ENCODE measurements around the gene ARID1A.
"Not testable (repeated sequence)": the region's sequence is repeated elsewhere in the genome, so short reads cannot be mapped to it uniquely, and the experiment has no call there.

Gene ARID1A

GRCh38 chr1:26695356-26696118, at the start of gene ARID1A:
ARID1A (plus strand) TSS chr1:26696015; CDS start chr1:26696404, 389 bp downstream.
- peak; percentile 99 for DNase-seq

- DNase-seq = no peak
Measured at GRCh38 chr1:26664802-26665201, 31.0 kb upstream of the ARID1A start.

GRCh38 chr1:26666855-26667254, 29.0 kb upstream of the ARID1A start:
- no peak for DNase-seq

GRCh38 chr1:26668106-26668786, 27.6 kb upstream of the ARID1A start:
- DNase-seq = not testable (repeated sequence)

- DNase-seq = peak; percentile 79
Measured at GRCh38 chr1:26677306-26678115, 18.3 kb upstream of the ARID1A start.

- no peak for DNase-seq
Measured at GRCh38 chr1:26684763-26685508, 10.9 kb upstream of the ARID1A start.

- DNase-seq = peak; percentile 72
Measured at GRCh38 chr1:26686795-26687194, 9.0 kb upstream of the ARID1A start.

GRCh38 chr1:26689504-26689903, 6.3 kb upstream of the ARID1A start:
- no peak for DNase-seq

- DNase-seq = no peak
Measured at GRCh38 chr1:26690157-26690556, 5.7 kb upstream of the ARID1A start.

- DNase-seq = peak; percentile 45
Measured at GRCh38 chr1:26690576-26691031, 5.2 kb upstream of the ARID1A start.

- peak; percentile 96 for DNase-seq
Measured at GRCh38 chr1:26692211-26692792, 3.5 kb upstream of the ARID1A start.

- DNase-seq = peak; percentile 99
Measured at GRCh38 chr1:26692793-26693490, 2.9 kb upstream of the ARID1A start.

GRCh38 chr1:26693599-26694572, 1.9 kb upstream of the ARID1A start:
- peak; percentile 48 for DNase-seq

GRCh38 chr1:26694638-26695355, 1.0 kb upstream of the ARID1A start:
- DNase-seq = no peak

GRCh38 chr1:26696119-26696653, 371 bp downstream of the ARID1A start:
- no peak for DNase-seq

GRCh38 chr1:26696654-26697430, 1.0 kb downstream of the ARID1A start:
- peak; percentile 60 for DNase-seq

GRCh38 chr1:26697431-26697977, 1.7 kb downstream of the ARID1A start:
- DNase-seq = peak; percentile 55
